IPS-15b (cell line): ENCODE results near the gene CNST.
"Not testable (repeated sequence)": the region's sequence is repeated elsewhere in the genome, so short reads cannot be mapped to it uniquely, and the experiment has no call there.

Experiments
- H3K27me3 ChIP-seq: one replicate; pipeline ENCODE4 v1.6.1; 2013; ENCODE audit warnings: low read length; ENCODE audit not compliant: control insufficient read depth, insufficient read depth
- H3K36me3 ChIP-seq: one replicate; pipeline ENCODE4 v1.6.1; 2013; ENCODE audit warnings: low read length; ENCODE audit not compliant: control insufficient read depth, insufficient read depth
- H3K4me1 ChIP-seq: one replicate; pipeline ENCODE4 v1.6.1; 2013; ENCODE audit warnings: mild to moderate bottlenecking, low read length; ENCODE audit not compliant: control insufficient read depth, insufficient read depth
- H3K4me3 ChIP-seq: one replicate; pipeline ENCODE4 v1.5.1; 2013; ENCODE audit warnings: low read depth, low read length
- H3K9ac ChIP-seq: one replicate; pipeline ENCODE4 v1.6.1; 2013; ENCODE audit warnings: low read depth, mild to moderate bottlenecking, low read length
- H3K9me3 ChIP-seq: one replicate; pipeline ENCODE4 v1.6.1; 2013; ENCODE audit warnings: mild to moderate bottlenecking, low read length; ENCODE audit not compliant: control insufficient read depth, insufficient read depth

Gene CNST

GRCh38 chr1:246564839-246565750, 1.2 kb upstream of the CNST start:
- no peaks in the 10 kb centered on the region for H3K4me1 ChIP-seq
- H3K36me3 ChIP-seq, result peaks cover 8% of the 10 kb centered on the region
- no peaks in the 10 kb centered on the region for H3K27me3 ChIP-seq
- H3K4me3 ChIP-seq, result peak overlapping the region; percentile 95
- peak overlapping the region; percentile 96 for H3K9ac ChIP-seq
- no peaks in the 10 kb centered on the region for H3K9me3 ChIP-seq

- peak overlapping the region; percentile 96 for H3K9ac ChIP-seq
- H3K4me3 ChIP-seq, result peak overlapping the region; percentile 95
- peaks cover 3% of the 10 kb centered on the region for H3K36me3 ChIP-seq
- no peaks in the 10 kb centered on the region for H3K27me3 ChIP-seq
- H3K4me1 ChIP-seq, result no peaks in the 10 kb centered on the region
- no peaks in the 10 kb centered on the region for H3K9me3 ChIP-seq
Observed at GRCh38 chr1:246565751-246566127, 517 bp upstream of the CNST start.

- Histone ChIP-seq H3K27me3 (no peaks in the 10 kb centered on the region), H3K4me3 (peak overlapping the region; percentile 95), H3K9ac (peak overlapping the region; percentile 77), H3K9me3 (no peaks in the 10 kb centered on the region), H3K36me3 (peaks cover 3% of the 10 kb centered on the region), H3K4me1 (no peaks in the 10 kb centered on the region)
Observed at GRCh38 chr1:246566813-246567645, 773 bp downstream of the CNST start.

GRCh38 chr1:246567646-246568235, 1.5 kb downstream of the CNST start:
- H3K4me1 ChIP-seq, result no peaks in the 10 kb centered on the region
- H3K9me3 ChIP-seq, result no peaks in the 10 kb centered on the region
- no peaks in the 10 kb centered on the region for H3K27me3 ChIP-seq
- peak overlapping the region; percentile 95 for H3K4me3 ChIP-seq
- H3K9ac ChIP-seq, result no peak overlapping the region
- H3K36me3 ChIP-seq, result peaks cover 3% of the 10 kb centered on the region

- no peaks in the 10 kb centered on the region for H3K9me3 ChIP-seq
- peaks cover 3% of the 10 kb centered on the region for H3K36me3 ChIP-seq
- H3K4me3 ChIP-seq, result no peak overlapping the region
- no peaks in the 10 kb centered on the region for H3K4me1 ChIP-seq
- H3K27me3 ChIP-seq, result no peaks in the 10 kb centered on the region
- no peak overlapping the region for H3K9ac ChIP-seq
Observed at GRCh38 chr1:246569248-246570238, 3.3 kb downstream of the CNST start.

GRCh38 chr1:246571309-246571708, 5.1 kb downstream of the CNST start:
- H3K4me1 ChIP-seq, H3K36me3 ChIP-seq, H3K4me3 ChIP-seq, H3K9me3 ChIP-seq, H3K9ac ChIP-seq, H3K27me3 ChIP-seq: not testable (repeated sequence)

DNA sequence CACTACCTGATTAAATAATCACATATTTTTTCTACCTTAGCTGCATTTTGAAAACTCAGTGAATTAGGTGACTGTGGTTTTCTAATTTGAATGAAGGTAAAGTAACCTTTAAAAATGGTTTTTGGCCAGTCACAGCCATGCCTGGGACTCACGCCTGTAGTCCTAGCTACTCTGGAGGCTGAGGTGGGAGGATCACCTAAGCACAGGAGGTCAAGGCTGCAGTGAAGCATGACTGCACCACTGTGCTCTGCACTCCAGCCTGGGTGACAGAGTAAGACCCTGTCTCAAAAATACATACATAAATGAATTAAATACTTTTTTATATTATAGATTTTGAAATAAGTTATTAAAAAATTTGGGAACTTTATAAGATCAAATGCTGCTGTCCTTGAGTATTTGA, 5.7 kb downstream of the CNST start:
- no peaks in the 10 kb centered on the region for H3K4me1 ChIP-seq
- no peak overlapping the region for H3K9ac ChIP-seq
- H3K4me3 ChIP-seq, result no peak overlapping the region

GRCh38 chr1:246572785-246573184, 6.5 kb downstream of the CNST start:
- H3K4me3 ChIP-seq, result no peak overlapping the region
- H3K9ac ChIP-seq, result no peak overlapping the region
- no peaks in the 10 kb centered on the region for H3K4me1 ChIP-seq

More for the DNA sequence above, 5.7 kb downstream of the CNST start:
- H3K9me3 ChIP-seq, result no peaks in the 10 kb centered on the region
- no peaks in the 10 kb centered on the region for H3K36me3 ChIP-seq
- no peaks in the 10 kb centered on the region for H3K27me3 ChIP-seq

DNA sequence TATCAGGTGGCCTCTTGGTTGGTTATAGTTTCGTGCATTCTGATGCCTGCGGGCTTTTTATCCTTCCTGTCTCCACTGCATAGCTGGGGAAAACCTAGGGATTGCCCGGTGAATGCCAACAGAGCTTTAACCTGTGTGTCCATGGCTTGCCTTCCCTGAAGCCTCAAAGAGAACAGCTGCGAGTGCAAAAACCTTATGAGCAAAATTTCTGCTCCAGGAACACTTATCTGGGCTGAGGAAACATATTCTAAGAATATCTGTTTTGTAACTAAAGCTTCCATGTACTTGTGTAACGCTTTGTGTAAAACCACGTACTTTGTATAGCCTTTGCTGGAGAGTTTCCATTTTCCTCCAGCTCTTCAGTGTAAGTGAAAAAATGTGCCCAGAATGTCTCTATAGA, 7.2 kb downstream of the CNST start:
- Histone ChIP-seq H3K36me3 (no peaks in the 10 kb centered on the region), H3K9ac (no peak overlapping the region), H3K4me1 (no peaks in the 10 kb centered on the region), H3K4me3 (no peak overlapping the region), H3K9me3 (no peaks in the 10 kb centered on the region), H3K27me3 (no peaks in the 10 kb centered on the region)

More at GRCh38 chr1:246572785-246573184, 6.5 kb downstream of the CNST start:
- H3K27me3 ChIP-seq, result no peaks in the 10 kb centered on the region
- H3K9me3 ChIP-seq, result no peaks in the 10 kb centered on the region
- no peaks in the 10 kb centered on the region for H3K36me3 ChIP-seq

DNA sequence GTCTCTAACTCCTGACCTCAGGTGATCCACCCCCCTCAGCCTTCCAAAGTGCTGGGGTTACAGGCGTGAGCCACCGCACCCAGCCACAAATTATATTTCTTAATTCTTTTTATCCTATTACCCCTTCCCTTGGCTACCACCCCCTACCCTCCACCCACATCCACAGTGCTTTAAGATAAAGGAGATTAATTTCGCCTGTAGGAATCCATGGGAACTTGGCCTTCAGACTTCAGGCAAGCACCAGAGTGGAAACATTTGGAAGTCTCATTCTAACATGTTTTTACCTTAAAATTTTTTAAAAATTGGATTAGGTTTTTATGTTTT, 10.4 kb downstream of the CNST start:
- Histone ChIP-seq H3K36me3 (no peaks in the 10 kb centered on the region), H3K9ac (no peak overlapping the region), H3K4me1 (no peaks in the 10 kb centered on the region), H3K4me3 (no peak overlapping the region), H3K27me3 (no peaks in the 10 kb centered on the region), H3K9me3 (no peaks in the 10 kb centered on the region)
